Uterus (tissue), 4 donors: ENCODE measurements around the gene FADS3. TPM values are rescaled to one million over a fixed set of nuclear protein-coding genes. Genes with fewer than 3 reads are reported as not detected.

Source experiments
- DNase-seq, 2 donors: peaks; one replicate each; pipeline ENCODE4 v3.0.0-alpha.2; 2019 to 2020
- H3K27ac ChIP-seq, 2 donors: fragments of 200-600 bp; sonication (generic); 1 replicate in 1 of 2; 2 replicates in 1 of 2; pipeline ENCODE4 v1.5.1; 2016 to 2018
- H3K27me3 ChIP-seq, 2 donors: fragments of 200-600 bp; sonication (generic); one replicate each; pipeline ENCODE4 v1.5.1; 2018 to 2019; ENCODE audit warnings: control low read depth in 1 of 2
- H3K36me3 ChIP-seq, 2 donors: fragments of 200-600 bp; sonication (generic); one replicate each; pipeline ENCODE4 v1.5.1; 2019; ENCODE audit warnings: control low read depth in 1 of 2
- H3K4me1 ChIP-seq, 2 donors: fragments of 200-600 bp; sonication (generic); one replicate each; pipeline ENCODE4 v1.5.1; 2018 to 2019; ENCODE audit warnings: control low read depth in 1 of 2
- H3K4me3 ChIP-seq, 2 donors: fragments of 200-600 bp; sonication (generic); 1 replicate in 1 of 2; 2 replicates in 1 of 2; pipeline ENCODE4 v1.5.1; 2018 to 2019; ENCODE audit warnings: mild to moderate bottlenecking in 1 of 2
- H3K9me3 ChIP-seq, 2 donors: fragments of 200-600 bp; sonication (generic); one replicate each; pipeline ENCODE4 v1.5.1; 2019; ENCODE audit warnings: control low read depth in 1 of 2
- CTCF ChIP-seq, 4 experiments: fragments of 200-600 bp in 2 of 4; fragments of 450-650 bp in 2 of 4; sonication (generic) in 2 of 4; IDR thresholded peaks; one replicate each; pipeline ENCODE4 v1.5.1; 2016 to 2019; ENCODE audit warnings: antibody characterized with exemption in 4 of 4, mild to moderate bottlenecking in 2 of 4, moderate library complexity in 1 of 4
- POLR2A ChIP-seq, 2 donors: fragments of 450-650 bp; IDR thresholded peaks; one replicate each; pipeline ENCODE4 v1.6.1; 2016; ENCODE audit warnings: antibody characterized with exemption in 2 of 2, mild to moderate bottlenecking in 1 of 2, moderate library complexity in 1 of 2
- intact Hi-C: fragments of 100-400 bp; cut with DNase I; formaldehyde crosslinking; loops from one replicate; pipeline ENCODE4 v1.15.1; 2023; ENCODE audit warnings: low total_unique reads
- microRNA-seq: library from miRNA; unstranded; fragments of <30 nt; microRNA quantifications from one replicate; pipeline ENCODE4, GENCODE V29; 2016; ENCODE audit warnings: borderline microRNAs expressed, borderline replicate concordance
- small RNA-seq: library from RNA; depleted of rRNA; stranded (forward); fragments of <200 nt; gene quantifications from one replicate; pipeline ENCODE3, GENCODE V24; 2016
- total RNA-seq, 4 donors: library from RNA; depleted of rRNA in 3 of 4; stranded (reverse); fragments of >200 nt in 3 of 4; gene quantifications; one replicate each; pipeline versions ENCODE4 v1.1.0 to v1.2.4, GENCODE V29; 2014 to 2023
- donor health status: DM: yes; HTN: yes; CAD: no.

The FADS3 gene
- total RNA-seq, 4 donors from 2014 or later = 18.2 to 74.6 (median 32.0) TPM

- DNase-seq = no peak
- Histone ChIP-seq H3K4me3 (peak overlapping the region; percentile 52 to 67), H3K4me1 (peaks cover 11 to 16% of the 10 kb centered on the region in 2 donors), H3K27me3 (no peaks in the 10 kb centered on the region), H3K9me3 (no peaks in the 10 kb centered on the region), H3K27ac (peak overlapping the region; percentile 83 to 87), H3K36me3 (no peaks in the 10 kb centered on the region)
- intact Hi-C loops = no loop called here
- TF ChIP-seq CTCF (IDR thresholded peaks at IDR 0.05) (no peak), POLR2A (IDR thresholded peaks at IDR 0.05) (no peak)
Measured at GRCh38 chr11:61828379-61828628, 63.0 kb downstream of the FADS3 start.

- intact Hi-C loops = no loop called here
- Histone ChIP-seq H3K4me3 (peak within 1 kb of the TSS; percentile 52 to 67), H3K27ac (peak within 1 kb of the TSS; percentile 83 to 87), H3K36me3 (no peaks in the 10 kb centered on the region), H3K9me3 (no peaks in the 10 kb centered on the region), H3K27me3 (no peaks in the 10 kb centered on the region), H3K4me1 (peaks cover 11 to 16% of the 10 kb centered on the region in 2 donors)
- DNase-seq = peak; percentile 90 to 95
- peak in 2 of 4 experiments; percentile 21 for TF ChIP-seq CTCF (IDR thresholded peaks at IDR 0.05)
- TF ChIP-seq POLR2A (IDR thresholded peaks at IDR 0.05) = peak; percentile 43 to 54
Measured at GRCh38 chr11:61827571-61828378, 63.6 kb downstream of the FADS3 start, which contains the start of gene FADS2. TSS of gene FADS2 (plus strand) at chr11:61828300. CDS start at chr11:61828391, 91 bp downstream.

- peak overlapping the region; percentile 83 to 87 for H3K27ac ChIP-seq
- TF ChIP-seq CTCF (IDR thresholded peaks at IDR 0.05) = no peak
- peak in 1 of 2 donors; percentile 27 for DNase-seq
- H3K9me3 ChIP-seq = no peaks in the 10 kb centered on the region
- no peaks in the 10 kb centered on the region for H3K27me3 ChIP-seq
- H3K4me3 ChIP-seq = peak overlapping the region; percentile 52 to 67
- intact Hi-C loops = no loop called here
- H3K36me3 ChIP-seq = no peaks in the 10 kb centered on the region
- H3K4me1 ChIP-seq = peaks cover 11 to 12% of the 10 kb centered on the region in 2 donors
Measured at GRCh38 chr11:61826930-61827570, 64.3 kb downstream of the FADS3 start.

Small RNA genes within 50 kb of the gene (microRNA-seq; reads per million reads assigned to microRNA genes)
- not detected for gene MIR6746

Small RNA genes within 50 kb of the gene (small RNA-seq; reads per million reads assigned to genes)
- gene MIR6746 (not detected), gene RNU6-1243P (not detected)

Other genes starting within 250 kb of the FADS3 start
- 1 to 10 TPM in 2 of 4 donors, under 1 TPM in 2; 0.29 to 5.4 (median 1.9) TPM for gene DAGLA, start 211.2 kb downstream of the FADS3 start, total RNA-seq
- gene MYRF, start 138.9 kb downstream of the FADS3 start, total RNA-seq = 100 to 1,000 TPM in 1 of 4 donors, 10 to 100 TPM in 2, 1 to 10 TPM in 1; 6.4 to 106 (median 12.7) TPM
- 10 to 100 TPM; 14.6 to 96.9 (median 38.7) TPM for gene TMEM258, start 98.9 kb downstream of the FADS3 start, total RNA-seq
- gene FEN1, start 98.6 kb downstream of the FADS3 start, total RNA-seq = 10 to 100 TPM in 1 of 4 donors, 1 to 10 TPM in 2, under 1 TPM in 1; 0.77 to 19.4 (median 6.8) TPM
- 10 to 100 TPM; 23.8 to 57.1 (median 38.3) TPM for gene FADS1, start 74.5 kb downstream of the FADS3 start, total RNA-seq
- gene FADS2, start 63.2 kb downstream of the FADS3 start, total RNA-seq = 100 to 1,000 TPM in 2 of 4 donors, 10 to 100 TPM in 2; 13.5 to 117 (median 84.9) TPM
- 10 to 100 TPM; 12.6 to 60.3 (median 26.8) TPM for gene RAB3IL1, start 26.0 kb upstream of the FADS3 start, total RNA-seq
- 10 to 100 TPM in 1 of 4 donors, 1 to 10 TPM in 3; 3.3 to 11.1 (median 3.9) TPM for gene BEST1, start 58.8 kb upstream of the FADS3 start, total RNA-seq
- gene FTH1, start 76.1 kb upstream of the FADS3 start, total RNA-seq = 1,000 to 10,000 TPM in 3 of 4 donors, 100 to 1,000 TPM in 1; 402 to 1,927 (median 1,615) TPM
- gene INCENP, start 232.5 kb upstream of the FADS3 start, total RNA-seq = 10 to 100 TPM in 2 of 4 donors, 1 to 10 TPM in 2; 7.4 to 27.1 (median 16.5) TPM